RKO (cell line): Measurements from ENCODE around the gene CHST8.
"Not testable (repeated sequence)": the region's sequence is repeated elsewhere in the genome, so short reads cannot be mapped to it uniquely, and the experiment has no call there.

Experiments used
- DNase-seq: peaks from one replicate; pipeline ENCODE4 v3.0.0-alpha.2; 2016; ENCODE audit warnings: low spot score

Gene CHST8

GRCh38 chr19:33618363-33618762 lies 3.4 kb upstream of the CHST8 start:
- not testable (repeated sequence) for DNase-seq

DNA sequence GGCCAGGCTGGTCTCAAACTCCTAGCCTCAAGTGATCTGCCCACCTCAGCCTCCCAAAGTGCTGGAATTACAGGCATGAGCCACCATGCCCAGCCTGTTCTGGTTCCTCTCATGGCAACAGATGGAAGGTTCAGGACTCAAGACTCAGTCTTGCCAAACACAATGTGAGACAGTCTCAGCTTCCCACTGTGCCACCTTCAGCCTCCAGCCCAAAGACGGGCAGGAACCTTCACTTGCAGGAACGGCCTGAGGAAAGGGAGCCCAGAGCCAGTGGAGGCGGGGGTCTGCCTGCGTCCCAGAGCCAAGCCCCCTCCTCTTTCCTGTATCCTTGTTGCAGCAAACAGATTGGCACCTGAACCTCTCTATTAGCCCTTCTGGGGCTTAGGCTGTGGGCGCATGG lies 2.9 kb upstream of the CHST8 start:
- DNase-seq, result no peak

- no peak for DNase-seq
Observed at GRCh38 chr19:33620611-33621010, 1.1 kb upstream of the CHST8 start.

DNA sequence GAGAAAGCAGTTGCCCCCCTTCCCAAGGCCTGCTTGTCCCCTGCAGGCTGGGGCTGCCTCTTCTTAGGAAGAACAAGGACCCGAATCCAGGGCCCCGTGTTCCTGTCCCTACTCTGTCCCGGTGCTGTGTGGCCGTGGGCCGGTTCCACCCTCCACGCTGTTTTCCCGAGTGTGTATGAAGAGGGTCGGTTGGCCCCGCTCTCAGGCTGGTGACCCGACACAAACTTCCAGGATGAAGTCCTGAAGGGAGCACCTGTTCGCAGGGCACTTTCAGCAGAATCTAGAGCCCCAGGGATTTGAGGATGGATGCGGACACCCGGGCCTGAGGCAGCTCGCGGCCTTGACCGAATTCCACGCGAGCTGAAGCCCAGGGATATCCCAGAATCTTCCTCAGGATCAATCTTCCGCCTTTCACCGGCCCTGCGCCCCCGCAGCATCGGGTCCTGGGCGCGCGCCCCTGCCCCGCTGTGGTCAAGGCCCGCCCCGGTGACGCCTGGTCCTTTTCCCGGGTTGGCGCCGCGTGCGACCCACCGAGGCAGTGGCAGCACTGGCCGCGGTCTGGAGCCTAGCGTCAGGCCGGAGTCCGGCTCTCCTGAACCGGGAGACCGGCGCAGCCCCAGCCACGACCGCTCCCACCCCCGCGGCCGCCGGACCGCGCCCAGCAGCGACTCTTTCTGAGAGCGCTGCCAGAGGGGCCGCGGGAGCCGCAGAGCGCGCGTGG lies 528 bp upstream of the CHST8 start:
- DNase-seq, result no peak

DNA sequence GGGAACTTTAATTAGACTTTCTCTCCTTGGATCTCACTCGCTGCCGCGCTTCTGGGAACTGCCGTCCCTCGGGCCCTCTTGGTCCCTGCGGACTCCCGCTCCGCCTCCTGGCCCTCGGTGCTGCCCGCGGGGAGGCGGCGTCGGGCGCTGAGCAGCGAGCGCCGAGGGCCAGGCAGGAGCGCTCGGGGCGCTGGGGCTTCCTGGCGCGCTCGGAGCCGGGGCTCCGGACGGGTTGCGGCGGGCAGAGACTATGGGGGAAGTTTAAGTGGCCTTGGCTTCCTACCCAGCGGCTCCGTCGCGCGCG lies 704 bp downstream of the CHST8 start:
- DNase-seq, result no peak

DNA sequence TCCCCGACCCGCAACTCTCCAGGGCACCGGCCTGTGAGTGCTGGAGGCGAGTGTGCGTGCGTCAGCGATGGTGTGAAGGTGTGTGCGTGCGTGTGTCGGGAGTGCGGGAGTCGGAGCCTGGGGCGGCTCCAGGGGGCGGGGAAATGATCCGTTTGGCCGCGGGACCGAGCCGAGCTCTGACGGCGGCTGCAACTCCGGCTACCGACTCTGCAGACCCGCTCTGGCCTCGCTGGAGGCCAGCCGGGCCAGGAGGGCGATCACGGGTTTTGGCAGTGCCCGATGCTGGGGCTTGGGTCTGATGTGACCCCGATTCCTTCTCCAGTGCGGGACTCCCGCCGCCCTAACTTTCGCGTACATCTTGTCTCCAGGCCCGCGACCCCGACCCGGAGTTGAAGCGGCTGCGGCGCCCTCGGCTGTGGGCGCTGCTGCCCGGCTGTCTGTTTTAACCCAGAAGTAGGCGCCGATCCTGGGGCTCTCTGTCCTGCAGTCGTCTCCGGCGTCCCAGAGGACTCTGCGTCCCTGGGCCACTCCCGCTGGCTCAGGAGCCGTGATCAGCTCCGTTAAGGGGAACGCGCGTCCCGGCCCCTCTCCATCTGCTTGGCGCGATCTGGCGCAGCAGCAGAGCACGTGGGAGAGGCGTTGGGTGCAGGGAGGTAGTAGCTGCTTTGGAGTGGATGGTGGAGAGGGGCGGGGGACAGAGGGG lies 1.2 kb downstream of the CHST8 start:
- DNase-seq, result no peak

GRCh38 chr19:33624586-33624985 lies 2.8 kb downstream of the CHST8 start:
- no peak for DNase-seq

- no peak for DNase-seq
Observed at GRCh38 chr19:33627526-33627925, 5.8 kb downstream of the CHST8 start.

DNA sequence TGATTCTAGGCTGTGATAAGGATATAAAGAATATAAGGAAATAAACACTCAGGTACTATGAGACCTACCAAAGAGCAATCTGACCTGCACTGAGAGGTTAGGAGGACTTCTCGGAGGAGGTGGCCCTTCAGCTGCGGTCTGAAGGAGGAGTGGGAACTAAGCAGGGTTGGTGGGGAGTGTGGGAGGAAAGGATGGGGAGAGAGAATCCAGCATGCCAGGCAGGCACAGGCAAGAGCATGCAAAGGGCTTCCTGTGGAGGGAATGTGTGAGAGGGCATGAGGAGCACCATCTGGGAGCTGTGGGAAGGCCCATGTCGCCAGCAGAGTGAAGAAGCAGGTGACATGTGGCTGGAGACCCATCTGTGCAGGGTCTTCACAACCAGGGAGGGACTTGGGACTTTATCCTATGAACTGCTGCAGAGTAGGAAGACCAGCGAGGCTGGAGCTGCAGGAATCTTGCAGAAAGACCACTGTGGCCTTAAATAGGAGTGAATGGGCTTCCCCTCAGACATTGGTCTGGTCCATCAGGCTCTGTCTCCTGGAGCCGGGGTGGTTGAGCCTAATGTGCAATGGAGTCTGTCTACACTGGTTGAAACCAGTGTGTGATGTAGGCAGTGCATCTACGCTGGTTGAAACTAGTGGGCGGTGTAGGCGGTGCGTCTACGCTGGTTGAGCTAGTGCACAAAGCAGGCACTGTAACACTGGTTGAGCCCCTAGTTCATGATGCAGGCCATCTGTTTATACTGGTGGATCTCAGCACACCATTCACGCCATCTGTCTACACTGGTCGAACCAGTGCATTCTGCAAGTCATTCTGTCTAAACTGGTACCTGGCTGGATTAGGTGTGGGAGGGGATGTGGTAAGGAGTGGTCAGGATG lies 6.4 kb downstream of the CHST8 start:
- no peak for DNase-seq

DNA sequence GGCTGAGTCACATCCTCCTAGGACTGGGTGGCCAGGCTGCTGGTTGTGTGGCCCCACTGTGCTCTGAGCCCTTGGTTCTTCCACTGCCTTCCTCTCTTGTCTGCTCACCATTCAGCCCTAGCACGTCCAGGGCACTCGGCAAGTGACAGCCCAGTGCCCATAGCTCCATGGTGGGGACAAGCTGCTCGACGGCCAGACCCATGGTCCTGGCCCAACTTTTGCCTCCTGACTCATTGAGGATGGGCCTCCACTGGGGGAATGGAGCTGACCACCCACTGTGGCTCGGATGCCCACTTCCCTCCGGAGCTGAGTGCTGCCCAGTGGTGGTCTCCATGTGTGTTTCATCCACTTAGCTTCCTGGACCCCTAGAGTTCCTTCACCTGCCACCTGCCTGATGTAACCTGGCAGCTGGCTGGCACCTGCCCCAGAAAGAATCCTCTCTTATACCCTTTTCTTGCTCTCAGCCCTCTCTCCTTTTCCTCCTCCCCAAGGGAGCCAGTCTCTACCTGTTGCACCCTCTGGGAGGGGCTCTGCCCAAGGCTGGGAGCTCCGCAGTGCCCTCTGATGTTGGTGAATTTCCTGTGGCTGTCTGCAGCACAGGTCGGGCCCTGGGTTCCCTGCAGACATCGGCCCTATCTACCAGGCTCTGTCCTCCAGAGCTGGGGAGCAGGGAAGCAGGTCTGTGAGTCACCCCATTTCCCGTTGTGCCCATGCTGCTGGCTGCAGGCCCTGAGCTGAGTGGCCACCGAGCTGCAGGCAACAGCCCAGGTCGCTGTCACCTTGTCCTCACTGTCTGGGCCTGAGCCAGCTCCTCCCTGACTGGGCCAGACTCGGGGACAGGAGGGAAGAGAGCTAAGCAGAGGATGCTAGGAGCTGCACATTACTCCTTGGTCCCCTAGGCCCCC lies 7.4 kb downstream of the CHST8 start:
- no peak for DNase-seq

GRCh38 chr19:33629826-33630375 lies 8.1 kb downstream of the CHST8 start:
- DNase-seq, result no peak

DNA sequence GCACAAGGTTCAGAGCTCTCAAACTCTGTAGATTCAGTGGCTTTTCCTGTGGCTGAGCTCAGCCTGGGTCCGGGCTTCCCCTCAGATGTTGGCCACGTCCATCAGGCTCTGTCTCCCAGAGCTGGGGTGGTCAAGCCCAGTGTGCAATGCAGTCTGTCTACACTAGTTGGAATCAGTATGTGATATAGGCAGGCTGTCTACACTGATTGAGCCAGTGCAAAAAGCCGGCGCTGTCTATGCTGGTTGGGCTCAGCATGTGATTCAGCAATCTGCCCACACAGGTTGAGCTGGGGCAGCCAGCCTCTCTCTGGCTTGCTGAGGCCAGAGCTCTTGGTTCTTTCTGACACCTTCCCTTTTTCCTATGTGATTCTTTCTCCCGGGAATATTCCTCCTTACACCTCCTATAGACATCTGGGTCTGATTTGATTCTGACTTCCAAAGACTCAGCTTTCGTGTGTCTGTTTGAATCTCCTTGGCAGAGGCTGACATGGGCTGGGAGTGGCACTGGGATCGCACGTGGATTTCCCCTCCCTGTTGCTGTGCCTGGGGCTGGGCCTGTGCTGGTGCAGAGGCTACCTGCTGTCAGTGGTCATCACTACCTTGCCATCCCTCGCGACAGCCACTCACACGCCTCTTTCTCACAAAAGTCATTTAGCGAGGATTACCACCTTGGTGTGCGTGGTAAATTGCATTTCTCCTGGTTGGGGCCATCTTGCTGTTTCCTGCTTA lies 9.3 kb downstream of the CHST8 start:
- DNase-seq, result no peak

GRCh38 chr19:33631609-33631973 lies 9.8 kb downstream of the CHST8 start:
- DNase-seq, result no peak

- no peak for DNase-seq
Observed at GRCh38 chr19:33634361-33635091, 12.8 kb downstream of the CHST8 start.

- DNase-seq, result no peak
Observed at GRCh38 chr19:33638167-33639034, 16.6 kb downstream of the CHST8 start.

GRCh38 chr19:33639035-33639681 lies 17.4 kb downstream of the CHST8 start:
- no peak for DNase-seq

DNA sequence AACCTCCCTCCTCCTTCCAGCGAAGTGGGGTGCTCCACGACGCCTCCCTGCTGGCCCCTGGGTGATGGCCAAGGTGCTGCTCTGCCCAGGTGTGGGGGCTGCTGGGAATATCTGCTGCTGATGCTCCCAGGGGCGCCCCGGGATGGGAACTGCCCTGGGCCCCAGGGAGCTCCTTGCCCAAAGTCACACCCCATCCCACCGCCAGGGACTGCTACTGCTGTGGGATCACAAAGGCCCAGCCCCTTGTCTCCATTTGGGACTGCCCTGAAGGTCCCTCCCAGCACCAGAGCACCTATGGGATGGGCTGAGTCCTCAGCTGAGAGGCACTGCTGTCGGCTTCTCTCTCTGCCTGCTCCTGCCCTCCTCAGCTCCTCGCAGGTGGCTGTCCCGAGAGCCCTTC lies 19.0 kb downstream of the CHST8 start:
- no peak for DNase-seq

GRCh38 chr19:33641261-33641660 lies 19.5 kb downstream of the CHST8 start:
- DNase-seq, result no peak

DNA sequence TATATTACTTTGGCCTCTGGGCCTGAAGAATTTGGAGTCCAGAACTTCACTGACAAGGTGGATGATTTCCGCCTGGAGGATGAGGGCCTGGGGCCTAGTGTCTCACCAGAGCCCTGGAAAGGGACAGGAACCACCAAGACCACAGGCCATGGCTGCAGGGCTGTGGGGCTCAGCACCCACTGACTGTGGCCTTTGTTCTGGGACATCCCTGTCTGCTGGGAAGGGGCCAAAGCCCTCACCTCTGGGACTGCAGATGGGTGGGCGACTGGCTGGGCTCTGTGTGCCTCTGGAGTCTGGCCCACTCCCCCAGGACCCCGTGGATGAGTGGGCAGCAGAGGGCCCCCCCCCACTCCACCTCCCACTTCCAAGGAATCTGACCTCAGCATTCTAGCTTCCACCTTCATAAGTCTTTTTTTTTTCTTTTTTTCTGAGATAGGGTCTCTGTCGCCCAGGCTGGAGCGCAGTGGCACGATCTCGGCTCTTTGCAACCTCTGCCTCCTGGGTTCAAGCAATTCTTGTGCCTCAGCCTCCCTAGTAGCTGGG lies 20.3 kb downstream of the CHST8 start:
- DNase-seq, result no peak
